ENCODE data around the gene IL32. TPM values are rescaled to one million over a fixed set of nuclear protein-coding genes. Genes with fewer than 3 reads are reported as not detected.

IL32 gene
- total and polyA plus RNA-seq, 9 of the 15 experiments (the other 6 are each of a cell fraction or from before 2014, with no cell fraction given): 0.21 to 2.2 (median 0.37) TPM; not detected in 3

DNA sequence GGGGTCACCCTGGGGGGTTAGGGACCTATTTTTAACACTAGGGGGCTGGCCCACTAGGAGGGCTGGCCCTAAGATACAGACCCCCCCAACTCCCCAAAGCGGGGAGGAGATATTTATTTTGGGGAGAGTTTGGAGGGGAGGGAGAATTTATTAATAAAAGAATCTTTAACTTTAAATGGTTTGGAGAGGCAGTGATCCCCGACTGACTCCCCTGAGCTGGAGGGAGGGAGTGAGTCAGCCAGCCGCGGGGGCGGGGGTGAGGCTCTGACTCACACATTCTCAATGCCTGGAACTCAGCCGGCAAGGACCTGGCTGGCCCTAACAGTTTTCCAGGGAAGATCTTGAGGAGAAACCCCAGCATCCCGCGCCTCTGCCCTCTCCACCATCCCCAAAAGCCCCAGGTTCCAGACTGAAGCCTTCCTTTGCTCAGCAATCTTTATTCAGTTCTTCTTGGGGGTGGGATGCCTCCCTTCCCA lies 43.2 kb upstream of the IL32 start (continued):
- peak; percentile 1; the same call in 1 of the 2 replicates for TF ChIP-seq POLR2AphosphoS2 (IDR thresholded peaks at IDR 0.05; ENCODE audit: low read length)
- TF ChIP-seq JUN (IDR thresholded peaks at IDR 0.05; ENCODE audit: borderline replicate concordance, low read depth, low read length): peak; percentile 98
- no peak for TF ChIP-seq JUN (CRISPR knock-in tag; IDR thresholded peaks at IDR 0.05; ENCODE audit: borderline replicate concordance)
- TF ChIP-seq CCNT2 (IDR thresholded peaks at IDR 0.05; ENCODE audit: borderline replicate concordance, extremely low read depth, insufficient read length, low read depth, low read length): peak; percentile 52
- TF ChIP-seq ZNF217 (CRISPR knock-in tag; IDR thresholded peaks at IDR 0.05): no peak
- no peak for TF ChIP-seq LCOR (CRISPR knock-in tag; IDR thresholded peaks at IDR 0.05)
- TF ChIP-seq SMARCC2 (IDR thresholded peaks at IDR 0.05; ENCODE audit: low read depth): peak; percentile 92
- no peak for TF ChIP-seq ELF4 (CRISPR knock-in tag; IDR thresholded peaks at IDR 0.05)
- TF ChIP-seq NEUROD1 (IDR thresholded peaks at IDR 0.05; ENCODE audit: borderline replicate concordance, low read depth, low read length, partially characterized antibody): peak; percentile 66
- no peak for TF ChIP-seq POLR2G (IDR thresholded peaks at IDR 0.05; ENCODE audit: low read depth, low read length)
- peak; percentile 6 for TF ChIP-seq DACH1 (IDR thresholded peaks at IDR 0.05; ENCODE audit: partially characterized antibody)
- TF ChIP-seq CBX8 (IDR thresholded peaks at IDR 0.05; ENCODE audit: borderline replicate concordance, extremely low read depth, low read depth, low read length, poor library complexity, severe bottlenecking): no peak
- TF ChIP-seq XRCC5 (IDR thresholded peaks at IDR 0.05; ENCODE audit: low read depth, low read length): peak; percentile 52; the same call in 1 of the 2 replicates
- TF ChIP-seq JUND (IDR thresholded peaks at IDR 0.05; ENCODE audit: borderline replicate concordance, low read depth, low read length): peak; percentile 99
- TF ChIP-seq JUND (tag; IDR thresholded peaks at IDR 0.05; ENCODE audit: borderline replicate concordance, low read depth, low read length): peak; percentile 95; the same call in 1 of the 3 replicates
- TF ChIP-seq NFE2 (IDR thresholded peaks at IDR 0.05; ENCODE audit: low read depth): peak; percentile 54
- 0 out of 2 replicates have a peak, but pooled peaks have one; percentile 19 for TF ChIP-seq RNF2 (IDR thresholded peaks at IDR 0.05)
- TF ChIP-seq, protein P1, sequence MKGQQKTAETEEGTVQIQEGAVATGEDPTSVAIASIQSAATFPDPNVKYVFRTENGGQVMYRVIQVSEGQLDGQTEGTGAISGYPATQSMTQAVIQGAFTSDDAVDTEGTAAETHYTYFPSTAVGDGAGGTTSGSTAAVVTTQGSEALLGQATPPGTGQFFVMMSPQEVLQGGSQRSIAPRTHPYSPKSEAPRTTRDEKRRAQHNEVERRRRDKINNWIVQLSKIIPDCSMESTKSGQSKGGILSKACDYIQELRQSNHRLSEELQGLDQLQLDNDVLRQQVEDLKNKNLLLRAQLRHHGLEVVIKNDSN (CRISPR knock-in tag; IDR thresholded peaks at IDR 0.05): no peak
- TF ChIP-seq CREM (IDR thresholded peaks at IDR 0.05; ENCODE audit: low read depth): peak; percentile 54
- peak; percentile 85 for TF ChIP-seq ARID1B (IDR thresholded peaks at IDR 0.05)
- TF ChIP-seq, protein P2, sequence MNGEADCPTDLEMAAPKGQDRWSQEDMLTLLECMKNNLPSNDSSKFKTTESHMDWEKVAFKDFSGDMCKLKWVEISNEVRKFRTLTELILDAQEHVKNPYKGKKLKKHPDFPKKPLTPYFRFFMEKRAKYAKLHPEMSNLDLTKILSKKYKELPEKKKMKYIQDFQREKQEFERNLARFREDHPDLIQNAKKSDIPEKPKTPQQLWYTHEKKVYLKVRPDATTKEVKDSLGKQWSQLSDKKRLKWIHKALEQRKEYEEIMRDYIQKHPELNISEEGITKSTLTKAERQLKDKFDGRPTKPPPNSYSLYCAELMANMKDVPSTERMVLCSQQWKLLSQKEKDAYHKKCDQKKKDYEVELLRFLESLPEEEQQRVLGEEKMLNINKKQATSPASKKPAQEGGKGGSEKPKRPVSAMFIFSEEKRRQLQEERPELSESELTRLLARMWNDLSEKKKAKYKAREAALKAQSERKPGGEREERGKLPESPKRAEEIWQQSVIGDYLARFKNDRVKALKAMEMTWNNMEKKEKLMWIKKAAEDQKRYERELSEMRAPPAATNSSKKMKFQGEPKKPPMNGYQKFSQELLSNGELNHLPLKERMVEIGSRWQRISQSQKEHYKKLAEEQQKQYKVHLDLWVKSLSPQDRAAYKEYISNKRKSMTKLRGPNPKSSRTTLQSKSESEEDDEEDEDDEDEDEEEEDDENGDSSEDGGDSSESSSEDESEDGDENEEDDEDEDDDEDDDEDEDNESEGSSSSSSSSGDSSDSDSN (IDR thresholded peaks at IDR 0.05; ENCODE audit: borderline replicate concordance in 1 of 2, low read depth in 2 of 2, low read length in 2 of 2): peak in 1 of 2 experiments; percentile 24; a peak in 1 of 4 replicates
- TF ChIP-seq FOSL1 (tag; conservative IDR thresholded peaks at IDR 0.05): peak; percentile 99
- TF ChIP-seq SMARCE1 (IDR thresholded peaks at IDR 0.05): peak; percentile 95
- no peak for TF ChIP-seq TCFL5 (CRISPR knock-in tag; conservative IDR thresholded peaks at IDR 0.05)
- TF ChIP-seq, protein P3, sequence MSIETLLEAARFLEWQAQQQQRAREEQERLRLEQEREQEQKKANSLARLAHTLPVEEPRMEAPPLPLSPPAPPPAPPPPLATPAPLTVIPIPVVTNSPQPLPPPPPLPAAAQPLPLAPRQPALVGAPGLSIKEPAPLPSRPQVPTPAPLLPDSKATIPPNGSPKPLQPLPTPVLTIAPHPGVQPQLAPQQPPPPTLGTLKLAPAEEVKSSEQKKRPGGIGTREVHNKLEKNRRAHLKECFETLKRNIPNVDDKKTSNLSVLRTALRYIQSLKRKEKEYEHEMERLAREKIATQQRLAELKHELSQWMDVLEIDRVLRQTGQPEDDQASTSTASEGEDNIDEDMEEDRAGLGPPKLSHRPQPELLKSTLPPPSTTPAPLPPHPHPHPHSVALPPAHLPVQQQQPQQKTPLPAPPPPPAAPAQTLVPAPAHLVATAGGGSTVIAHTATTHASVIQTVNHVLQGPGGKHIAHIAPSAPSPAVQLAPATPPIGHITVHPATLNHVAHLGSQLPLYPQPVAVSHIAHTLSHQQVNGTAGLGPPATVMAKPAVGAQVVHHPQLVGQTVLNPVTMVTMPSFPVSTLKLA (conservative IDR thresholded peaks at IDR 0.05): peak in 1 of 2 experiments; percentile 41; a peak in 1 of 4 replicates
- TF ChIP-seq ZSCAN32 (CRISPR knock-in tag; IDR thresholded peaks at IDR 0.05): no peak
